Measurements from ENCODE around the gene ISOC1.

Gene ISOC1

GRCh38 chr5:129141078-129141477 lies 46.5 kb downstream of the ISOC1 start:
- Histone ChIP-seq H3K9me3 (ENCODE audit: low read length) (no peaks in the 10 kb centered on the region), H3K36me3 (ENCODE audit: insufficient read depth, low read length) (no peaks in the 10 kb centered on the region), H3K27ac (ENCODE audit: low read depth, low read length) (no peak overlapping the region), H3K9ac (ENCODE audit: low read length) (no peak overlapping the region), H3K4me3 (ENCODE audit: low read depth in 1 of 2, low read length in 2 of 2) (no peak overlapping the region), H3K27me3 (ENCODE audit: control insufficient read depth in 1 of 2, insufficient read depth in 2 of 2, low read length in 2 of 2) (no peaks in the 10 kb centered on the region), H3K4me1 (ENCODE audit: insufficient read depth, low read length) (no peaks in the 10 kb centered on the region)

- no peak overlapping the region for H3K27ac ChIP-seq (ENCODE audit: low read depth, low read length)
- no peaks in the 10 kb centered on the region for H3K36me3 ChIP-seq (ENCODE audit: insufficient read depth, low read length)
- no peaks in the 10 kb centered on the region for H3K4me1 ChIP-seq (ENCODE audit: insufficient read depth, low read length)
- no peak overlapping the region for H3K4me3 ChIP-seq (ENCODE audit: low read depth in 1 of 2, low read length in 2 of 2)
- no peaks in the 10 kb centered on the region for H3K9me3 ChIP-seq (ENCODE audit: low read length)
- H3K9ac ChIP-seq (ENCODE audit: low read length), result no peak overlapping the region
- H3K27me3 ChIP-seq (ENCODE audit: control insufficient read depth in 1 of 2, insufficient read depth in 2 of 2, low read length in 2 of 2), result no peaks in the 10 kb centered on the region
Measured at GRCh38 chr5:129141696-129142095, 47.1 kb downstream of the ISOC1 start.

DNA sequence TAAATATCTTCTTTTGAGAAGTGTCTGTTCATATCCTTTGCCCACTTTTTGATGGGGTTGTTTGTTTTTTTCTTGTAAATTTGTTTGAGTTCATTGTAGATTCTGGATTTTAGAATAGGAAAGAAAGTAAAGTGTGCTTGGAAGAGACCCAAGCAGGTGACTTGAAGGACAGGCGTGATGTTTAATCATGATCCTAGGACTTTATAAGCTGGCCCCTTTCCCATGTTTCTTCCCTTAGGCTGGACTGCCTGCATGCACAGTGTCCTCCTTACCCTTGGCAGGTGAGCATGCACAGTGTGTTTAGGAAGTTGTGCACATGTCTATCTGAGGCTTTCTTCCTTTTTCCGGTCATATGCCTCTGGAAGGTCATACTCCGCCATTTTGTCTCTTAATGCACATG lies 61.3 kb downstream of the ISOC1 start:
- H3K36me3 ChIP-seq (ENCODE audit: insufficient read depth, low read length), result no peaks in the 10 kb centered on the region
- no peaks in the 10 kb centered on the region for H3K4me1 ChIP-seq (ENCODE audit: insufficient read depth, low read length)
- H3K9me3 ChIP-seq (ENCODE audit: low read length), result no peaks in the 10 kb centered on the region
- H3K27me3 ChIP-seq (ENCODE audit: control insufficient read depth in 1 of 2, insufficient read depth in 2 of 2, low read length in 2 of 2), result no peaks in the 10 kb centered on the region
- H3K9ac ChIP-seq (ENCODE audit: low read length), result no peak overlapping the region
- no peak overlapping the region for H3K4me3 ChIP-seq (ENCODE audit: low read depth in 1 of 2, low read length in 2 of 2)
- H3K27ac ChIP-seq (ENCODE audit: low read depth, low read length), result no peak overlapping the region

DNA sequence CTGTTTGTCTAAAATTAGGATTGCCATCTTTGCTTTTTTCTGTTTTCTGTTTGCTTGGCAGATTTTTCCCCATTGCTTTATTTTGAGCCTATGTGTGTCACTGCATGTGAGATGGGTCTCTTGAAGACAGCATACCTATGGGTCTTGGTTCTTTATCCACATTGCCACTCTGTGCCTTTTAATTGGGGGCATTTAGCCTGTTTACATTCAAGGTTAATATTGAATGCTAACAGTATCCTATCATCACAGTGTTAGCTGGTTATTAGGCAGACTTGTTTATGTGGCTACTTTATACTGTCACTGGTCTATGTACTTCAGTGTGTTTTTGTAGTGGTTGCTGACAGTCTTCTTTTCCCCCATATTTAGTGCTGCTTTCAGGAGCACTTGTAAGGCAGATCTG lies 67.3 kb downstream of the ISOC1 start:
- Histone ChIP-seq H3K36me3 (ENCODE audit: insufficient read depth, low read length) (no peaks in the 10 kb centered on the region), H3K4me3 (ENCODE audit: low read depth in 1 of 2, low read length in 2 of 2) (no peak overlapping the region)

More for the DNA sequence above, 67.3 kb downstream of the ISOC1 start:
- Histone ChIP-seq H3K4me1 (ENCODE audit: insufficient read depth, low read length) (no peaks in the 10 kb centered on the region), H3K27me3 (ENCODE audit: control insufficient read depth in 1 of 2, insufficient read depth in 2 of 2, low read length in 2 of 2) (no peaks in the 10 kb centered on the region), H3K9ac (ENCODE audit: low read length) (no peak overlapping the region), H3K9me3 (ENCODE audit: low read length) (no peaks in the 10 kb centered on the region), H3K27ac (ENCODE audit: low read depth, low read length) (no peak overlapping the region)
